Retinal pigment epithelial cell (primary cell): ENCODE data around the gene RSBN1.
A peak's percentile ranks its signal among the peaks of the same experiment; 100 is the strongest.

Experiments
- DNase-seq: peaks from one replicate; pipeline ENCODE4 v3.0.0-alpha.2; 2010; ENCODE audit warnings: low read depth
- H3K4me3 ChIP-seq: 2 replicates; pipeline ENCODE4 v1.5.1; 2011; ENCODE audit warnings: mild to moderate bottlenecking, low read length, control low read depth, moderate library complexity
- TF ChIP-seq, protein P1 (sequence below): conservative IDR thresholded peaks from 2 replicates; pipeline ENCODE4 v1.5.1; 2011; ENCODE audit warnings: low read depth, low read length, control low read depth, inconsistent platforms

RSBN1 gene

DNA sequence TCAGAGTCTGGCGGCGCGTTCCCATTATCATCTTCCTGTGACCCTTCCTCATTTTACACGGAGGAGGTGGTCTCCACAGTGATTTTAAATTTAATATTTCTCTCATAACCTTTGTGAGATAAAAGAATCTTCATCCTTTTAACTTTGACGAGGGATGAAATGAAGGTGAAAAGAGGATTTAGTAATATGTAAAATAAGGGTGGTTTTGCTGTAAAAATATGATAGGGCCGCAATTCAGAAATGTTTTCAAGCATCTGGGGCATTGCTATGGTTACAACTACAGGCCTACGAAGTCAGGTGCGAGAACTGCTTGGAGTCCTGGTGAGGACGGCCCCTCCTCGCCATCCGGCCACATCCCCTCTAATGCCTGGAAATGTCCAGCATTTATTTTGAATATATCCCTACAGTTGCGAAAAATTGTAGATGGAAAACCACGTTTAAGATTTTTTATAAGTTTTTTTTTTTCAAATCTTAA is 422 bp upstream of the RSBN1 start:
- DNase-seq: no peak
- TF ChIP-seq, protein P1, sequence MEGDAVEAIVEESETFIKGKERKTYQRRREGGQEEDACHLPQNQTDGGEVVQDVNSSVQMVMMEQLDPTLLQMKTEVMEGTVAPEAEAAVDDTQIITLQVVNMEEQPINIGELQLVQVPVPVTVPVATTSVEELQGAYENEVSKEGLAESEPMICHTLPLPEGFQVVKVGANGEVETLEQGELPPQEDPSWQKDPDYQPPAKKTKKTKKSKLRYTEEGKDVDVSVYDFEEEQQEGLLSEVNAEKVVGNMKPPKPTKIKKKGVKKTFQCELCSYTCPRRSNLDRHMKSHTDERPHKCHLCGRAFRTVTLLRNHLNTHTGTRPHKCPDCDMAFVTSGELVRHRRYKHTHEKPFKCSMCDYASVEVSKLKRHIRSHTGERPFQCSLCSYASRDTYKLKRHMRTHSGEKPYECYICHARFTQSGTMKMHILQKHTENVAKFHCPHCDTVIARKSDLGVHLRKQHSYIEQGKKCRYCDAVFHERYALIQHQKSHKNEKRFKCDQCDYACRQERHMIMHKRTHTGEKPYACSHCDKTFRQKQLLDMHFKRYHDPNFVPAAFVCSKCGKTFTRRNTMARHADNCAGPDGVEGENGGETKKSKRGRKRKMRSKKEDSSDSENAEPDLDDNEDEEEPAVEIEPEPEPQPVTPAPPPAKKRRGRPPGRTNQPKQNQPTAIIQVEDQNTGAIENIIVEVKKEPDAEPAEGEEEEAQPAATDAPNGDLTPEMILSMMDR: no peak
- H3K4me3 ChIP-seq: peak overlapping the region; percentile 95

DNA sequence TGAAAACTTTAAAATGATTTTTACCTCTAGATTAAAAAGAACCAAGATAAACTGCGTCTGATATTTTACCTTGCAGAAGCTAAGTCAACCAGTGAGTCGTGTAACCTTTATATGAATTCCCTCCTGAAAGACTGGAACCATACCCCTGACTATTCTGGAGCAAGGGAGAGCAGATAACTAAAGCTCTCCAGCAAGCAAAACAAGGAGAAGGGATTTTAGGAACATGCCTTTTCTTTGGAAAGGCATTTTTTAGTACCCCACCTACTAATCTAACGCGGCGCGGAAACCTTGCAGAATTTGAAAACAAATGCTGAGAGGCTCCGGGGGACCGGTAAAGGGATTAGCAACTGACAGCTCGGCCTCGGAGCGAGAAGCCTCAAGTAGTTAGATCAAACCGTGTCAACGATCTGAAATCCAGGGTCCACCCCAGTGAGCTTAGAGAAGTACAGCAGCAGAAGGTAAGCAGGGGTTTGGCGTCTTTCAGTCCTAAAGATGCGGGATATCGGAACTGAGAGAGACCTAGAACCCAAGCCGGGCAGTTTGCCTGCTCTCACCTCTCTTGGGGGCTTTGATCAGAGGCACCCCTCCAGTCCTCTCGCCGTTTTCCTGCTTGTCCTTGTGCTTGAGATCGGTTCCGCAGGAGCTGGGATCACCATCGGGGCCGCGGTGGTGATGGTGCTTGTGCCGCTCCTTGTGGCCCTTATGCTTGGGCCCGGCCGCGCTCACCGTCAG is 954 bp downstream of the RSBN1 start:
- H3K4me3 ChIP-seq: peak overlapping the region; percentile 95
- TF ChIP-seq, protein P1: no peak
- DNase-seq: no peak

DNA sequence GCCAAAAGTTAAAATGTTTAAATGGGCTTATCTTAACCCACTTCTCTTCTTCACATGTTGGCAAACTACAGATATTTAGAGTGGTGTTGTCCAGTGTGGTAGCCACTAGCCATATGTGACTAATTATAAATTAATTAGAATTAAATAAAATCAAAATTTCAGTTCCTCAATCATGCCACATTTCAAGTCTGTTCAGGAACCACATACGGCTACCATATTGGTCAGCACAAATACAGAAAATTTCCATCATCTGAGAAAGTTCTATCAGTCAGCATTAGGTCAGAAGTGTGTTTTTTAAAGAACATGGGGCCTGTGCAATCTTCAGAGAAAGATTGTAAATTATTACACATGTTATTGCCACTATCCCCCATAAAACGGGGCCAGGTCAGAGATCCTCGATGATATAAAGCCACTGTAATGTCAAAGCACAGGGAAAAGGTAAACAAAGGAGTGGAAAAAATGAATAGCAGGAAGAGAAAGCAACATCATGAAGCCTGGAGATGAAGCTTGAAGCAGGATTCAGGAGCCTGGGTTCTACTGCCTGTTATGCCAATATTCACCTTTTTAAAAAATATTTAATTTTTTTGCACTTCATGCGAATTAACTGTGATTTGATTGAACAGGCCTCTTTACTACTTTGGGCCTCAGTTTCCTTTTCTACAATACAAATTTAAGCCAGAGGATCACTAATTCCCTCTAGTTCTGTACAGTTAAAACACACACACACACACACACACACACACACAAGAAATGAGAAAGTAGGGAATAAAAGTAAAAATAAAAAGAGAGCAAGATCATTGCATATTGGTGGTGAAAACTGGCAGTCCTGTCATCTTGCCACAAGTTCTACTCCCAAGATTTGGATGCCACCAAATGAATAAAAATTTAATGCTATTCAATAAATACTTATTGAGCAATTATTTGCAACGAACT is 2.3 kb downstream of the RSBN1 start:
- TF ChIP-seq, protein P1: no peak
- DNase-seq: no peak
- peak overlapping the region; percentile 95 for H3K4me3 ChIP-seq

DNA sequence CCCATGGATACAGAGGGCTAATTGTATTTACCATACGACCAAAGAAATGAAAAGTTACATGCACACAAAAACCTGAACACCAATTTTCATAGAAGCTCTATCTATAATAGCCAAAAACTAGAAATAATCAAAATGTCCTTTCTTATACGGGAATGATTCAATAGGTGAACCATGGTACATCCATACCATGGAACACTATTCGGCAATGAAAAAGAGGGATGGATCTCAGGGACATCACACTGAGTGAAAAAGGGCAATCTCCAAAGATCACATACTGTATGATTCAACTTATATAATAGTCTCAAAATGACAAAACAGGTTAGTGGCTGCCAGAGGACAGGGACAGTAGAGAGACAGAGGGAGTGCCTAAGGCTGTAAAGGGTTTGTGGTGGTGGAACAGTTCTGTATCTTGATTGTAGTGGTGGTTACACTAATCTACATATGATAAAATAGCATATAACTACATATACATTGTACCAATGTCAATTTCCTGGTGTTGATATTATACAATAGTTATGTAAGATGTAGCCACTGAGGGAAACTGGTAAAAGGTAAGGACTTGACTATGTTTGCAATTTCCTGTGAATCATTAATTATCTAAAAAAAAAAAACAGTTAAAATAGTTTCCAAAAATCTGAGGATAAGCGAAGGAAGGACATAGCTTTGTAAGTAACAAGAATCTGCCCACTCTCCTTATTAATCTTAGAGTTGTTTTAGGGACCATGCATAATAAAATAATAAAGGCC is 3.7 kb downstream of the RSBN1 start:
- no peak overlapping the region for H3K4me3 ChIP-seq
- TF ChIP-seq, protein P1: no peak
- DNase-seq: no peak

DNA sequence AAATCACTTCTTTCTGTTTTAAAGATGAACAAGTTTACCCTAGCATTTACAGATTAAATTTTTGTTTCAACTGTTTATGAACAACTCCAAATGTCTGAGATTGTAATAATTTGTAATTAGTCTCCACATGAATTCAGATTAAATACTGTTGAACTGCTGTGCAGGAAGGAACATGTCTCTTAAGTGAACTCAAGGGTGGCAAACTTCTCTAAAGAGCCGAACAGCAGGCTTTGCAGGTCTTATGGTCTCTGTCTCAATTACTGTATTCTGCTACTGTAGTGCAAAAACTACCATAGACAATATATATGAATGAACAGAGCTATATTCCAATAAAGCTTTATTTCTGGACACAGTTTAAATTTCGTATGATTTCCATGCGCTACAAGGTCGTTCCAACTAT is 6.6 kb downstream of the RSBN1 start:
- TF ChIP-seq, protein P1: no peak
- no peak overlapping the region for H3K4me3 ChIP-seq
- DNase-seq: no peak

DNA sequence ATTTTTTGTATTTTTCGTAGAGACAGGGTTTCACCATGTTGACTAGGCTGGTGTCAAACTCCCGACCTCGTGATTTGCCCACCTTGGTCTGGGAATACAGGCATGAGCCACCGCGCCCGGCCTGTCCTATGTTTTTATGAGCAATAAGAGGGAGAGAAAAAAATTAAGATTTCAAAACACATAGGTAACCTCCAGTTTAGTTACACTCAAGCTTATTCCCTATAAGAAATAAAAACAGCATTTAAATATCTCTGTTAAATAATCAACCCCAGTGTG is 7.1 kb downstream of the RSBN1 start:
- no peak for DNase-seq
- H3K4me3 ChIP-seq: no peak overlapping the region
- TF ChIP-seq, protein P1: no peak
